Measurements from ENCODE around the gene FOXD2. TPM values are rescaled to one million over a fixed set of nuclear protein-coding genes. Genes with fewer than 3 reads are reported as not detected.

The FOXD2 gene
- total RNA-seq, 2 experiments from 2014 or later: 0.11 to 0.18 TPM

DNA sequence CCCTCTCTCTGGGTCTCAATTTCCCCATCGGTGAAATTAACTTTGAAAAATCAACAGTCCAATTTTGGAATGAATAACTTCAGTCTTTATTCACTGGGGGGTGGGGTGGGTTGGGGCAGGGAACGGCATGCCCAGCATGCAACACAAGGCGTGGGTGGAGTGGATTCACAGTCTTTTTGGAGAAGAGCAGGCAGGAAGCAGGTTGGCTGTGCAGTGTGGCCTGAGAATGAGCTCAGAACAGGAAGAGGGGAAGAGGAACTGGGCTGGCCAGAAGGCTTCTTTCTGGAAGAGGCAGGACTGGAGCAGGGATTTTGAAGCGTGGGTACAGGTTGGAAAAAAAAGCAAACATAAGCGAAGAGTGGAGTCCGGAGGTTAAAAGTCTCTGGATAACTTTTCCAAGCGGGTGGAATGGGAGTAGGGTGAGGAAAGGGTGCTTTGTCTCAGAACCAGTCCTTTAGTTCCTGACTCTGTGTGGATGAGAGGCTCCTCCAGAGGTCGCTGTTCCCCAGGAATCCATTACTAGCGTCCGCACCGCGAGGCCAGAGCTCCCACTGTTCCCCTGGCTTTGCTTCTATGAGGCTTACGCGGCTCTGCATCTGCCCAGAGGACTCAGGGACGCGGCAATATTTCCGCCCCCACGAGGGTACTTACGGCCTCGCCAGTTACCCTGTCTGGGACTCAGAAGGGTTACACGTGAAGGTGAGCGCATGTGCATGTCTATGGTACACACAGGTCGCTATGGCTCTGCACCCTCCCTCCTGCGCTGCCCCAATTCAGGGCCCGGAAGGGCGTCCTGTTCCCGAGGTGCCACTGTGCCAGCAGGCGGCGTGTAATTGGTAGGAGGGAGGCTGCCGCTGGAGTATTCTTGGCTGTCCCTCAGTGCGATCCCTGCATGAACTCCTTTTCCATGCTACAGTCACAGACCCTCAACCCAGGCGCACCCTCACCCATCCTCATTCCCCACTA is 5.5 kb upstream of the FOXD2 start:
- POLR2A ChIA-PET: interaction anchor here (0.9 kb wide), 1 partner anchor 276 kb away, joined by 3 read pairs; no protein-coding TSS in a partner anchor
- H3K27ac Mint-ChIP-seq: no peak overlapping the region
- TF ChIP-seq, protein P1, sequence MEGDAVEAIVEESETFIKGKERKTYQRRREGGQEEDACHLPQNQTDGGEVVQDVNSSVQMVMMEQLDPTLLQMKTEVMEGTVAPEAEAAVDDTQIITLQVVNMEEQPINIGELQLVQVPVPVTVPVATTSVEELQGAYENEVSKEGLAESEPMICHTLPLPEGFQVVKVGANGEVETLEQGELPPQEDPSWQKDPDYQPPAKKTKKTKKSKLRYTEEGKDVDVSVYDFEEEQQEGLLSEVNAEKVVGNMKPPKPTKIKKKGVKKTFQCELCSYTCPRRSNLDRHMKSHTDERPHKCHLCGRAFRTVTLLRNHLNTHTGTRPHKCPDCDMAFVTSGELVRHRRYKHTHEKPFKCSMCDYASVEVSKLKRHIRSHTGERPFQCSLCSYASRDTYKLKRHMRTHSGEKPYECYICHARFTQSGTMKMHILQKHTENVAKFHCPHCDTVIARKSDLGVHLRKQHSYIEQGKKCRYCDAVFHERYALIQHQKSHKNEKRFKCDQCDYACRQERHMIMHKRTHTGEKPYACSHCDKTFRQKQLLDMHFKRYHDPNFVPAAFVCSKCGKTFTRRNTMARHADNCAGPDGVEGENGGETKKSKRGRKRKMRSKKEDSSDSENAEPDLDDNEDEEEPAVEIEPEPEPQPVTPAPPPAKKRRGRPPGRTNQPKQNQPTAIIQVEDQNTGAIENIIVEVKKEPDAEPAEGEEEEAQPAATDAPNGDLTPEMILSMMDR (IDR thresholded peaks at IDR 0.05): peak; percentile 47
- peak overlapping the region; percentile 43 for H3K4me3 Mint-ChIP-seq
- H3K4me1 Mint-ChIP-seq (ENCODE audit: low read depth): peaks cover 44% of the 10 kb centered on the region
- peaks cover 26% of the 10 kb centered on the region for H3K36me3 Mint-ChIP-seq (ENCODE audit: low read depth)
- ATAC-seq (peak; percentile 35), DNase-seq (peak; percentile 78)
- H3K9me3 Mint-ChIP-seq: no peaks in the 10 kb centered on the region
- CTCF ChIA-PET: interaction anchor here (0.6 to 2.6 kb wide), 18 partner anchors 9 to 295 kb away, joined by 3 to 19 read pairs (median 3); no protein-coding TSS in a partner anchor
- peaks cover 38% of the 10 kb centered on the region for H3K27me3 Mint-ChIP-seq
- intact Hi-C loops (cut with micrococcal nuclease): loop anchor here (5.0 kb wide), 1 partner anchor 295 kb away; no protein-coding TSS in a partner anchor

DNA sequence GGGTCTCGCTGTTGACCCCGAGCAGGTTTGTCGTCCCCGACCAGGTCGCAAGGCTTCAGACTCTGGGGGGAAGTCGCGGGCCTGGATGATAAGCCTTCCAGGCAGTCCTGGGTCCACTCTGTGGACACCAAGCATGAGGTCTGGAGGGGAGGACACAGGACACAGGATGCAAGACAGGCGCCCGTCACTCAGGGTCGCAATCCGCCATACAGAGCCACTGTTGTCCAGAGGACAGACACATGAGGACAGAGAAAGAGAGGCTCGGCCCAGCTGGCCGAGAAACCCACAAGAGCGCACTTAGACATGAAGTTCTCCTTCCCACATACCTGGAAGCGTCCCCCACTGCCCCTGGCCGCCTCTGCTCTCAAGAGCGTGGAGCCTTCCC is 4.8 kb upstream of the FOXD2 start:
- ChIA-PET POLR2A (no interaction called here), CTCF (interaction anchor here (0.6 to 6.5 kb wide), 14 partner anchors 10 to 294 kb away, joined by 3 to 125 read pairs (median 3); no protein-coding TSS in a partner anchor)
- TF ChIP-seq, protein P1 (IDR thresholded peaks at IDR 0.05): no peak
- peaks cover 44% of the 10 kb centered on the region for H3K4me1 Mint-ChIP-seq (ENCODE audit: low read depth)
- intact Hi-C loops (cut with micrococcal nuclease): loop anchor here (5.0 kb wide), 1 partner anchor 294 kb away; no protein-coding TSS in a partner anchor
- peaks cover 38% of the 10 kb centered on the region for H3K27me3 Mint-ChIP-seq
- peak overlapping the region; percentile 43 for H3K4me3 Mint-ChIP-seq
- peaks cover 26% of the 10 kb centered on the region for H3K36me3 Mint-ChIP-seq (ENCODE audit: low read depth)
- H3K9me3 Mint-ChIP-seq: no peaks in the 10 kb centered on the region
- H3K27ac Mint-ChIP-seq: no peak overlapping the region
- DNase-seq (no peak), ATAC-seq (no peak)

DNA sequence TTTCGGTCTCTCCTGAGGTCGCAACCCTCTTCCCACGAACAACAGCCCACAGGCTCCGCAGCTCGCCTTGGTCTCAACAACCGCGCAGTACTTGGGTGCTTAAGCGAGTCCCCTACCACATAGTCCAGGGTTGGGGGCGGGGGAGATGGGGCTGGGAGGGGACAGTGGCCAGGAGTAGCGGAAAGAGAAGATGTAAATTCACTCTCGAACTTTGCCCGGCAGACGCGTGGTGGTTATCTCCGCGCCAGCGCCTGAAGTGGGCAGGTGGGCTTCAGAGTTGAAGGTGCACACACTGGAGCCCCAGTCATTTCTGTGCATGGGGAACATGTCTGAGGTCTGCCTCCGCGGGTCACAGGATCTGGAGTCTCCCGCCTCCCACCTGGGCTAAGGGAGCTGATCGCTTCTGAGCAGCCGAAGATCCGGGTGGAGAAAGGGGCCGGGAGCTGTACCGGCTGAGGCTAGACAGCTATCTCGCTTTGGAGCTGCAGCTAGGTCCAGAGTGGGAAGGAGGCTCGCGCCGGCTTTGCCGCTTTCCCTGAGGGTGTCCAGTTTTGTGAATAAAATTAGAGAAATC is 4.3 kb upstream of the FOXD2 start:
- ATAC-seq (no peak), DNase-seq (no peak)
- TF ChIP-seq, protein P1 (IDR thresholded peaks at IDR 0.05): no peak
- Mint-ChIP-seq H3K27me3 (peaks cover 40% of the 10 kb centered on the region), H3K36me3 (ENCODE audit: low read depth) (peaks cover 26% of the 10 kb centered on the region), H3K9me3 (no peaks in the 10 kb centered on the region), H3K4me3 (peak overlapping the region; percentile 15), H3K27ac (no peak overlapping the region), H3K4me1 (ENCODE audit: low read depth) (peaks cover 44% of the 10 kb centered on the region)
- intact Hi-C loops (cut with micrococcal nuclease): loop anchor here (5.0 kb wide), 1 partner anchor 294 kb away; no protein-coding TSS in a partner anchor
- CTCF ChIA-PET: interaction anchor here (1.9 to 6.5 kb wide), 4 partner anchors 13 to 293 kb away, joined by 5 to 125 read pairs (median 31); no protein-coding TSS in a partner anchor
- POLR2A ChIA-PET: no interaction called here

DNA sequence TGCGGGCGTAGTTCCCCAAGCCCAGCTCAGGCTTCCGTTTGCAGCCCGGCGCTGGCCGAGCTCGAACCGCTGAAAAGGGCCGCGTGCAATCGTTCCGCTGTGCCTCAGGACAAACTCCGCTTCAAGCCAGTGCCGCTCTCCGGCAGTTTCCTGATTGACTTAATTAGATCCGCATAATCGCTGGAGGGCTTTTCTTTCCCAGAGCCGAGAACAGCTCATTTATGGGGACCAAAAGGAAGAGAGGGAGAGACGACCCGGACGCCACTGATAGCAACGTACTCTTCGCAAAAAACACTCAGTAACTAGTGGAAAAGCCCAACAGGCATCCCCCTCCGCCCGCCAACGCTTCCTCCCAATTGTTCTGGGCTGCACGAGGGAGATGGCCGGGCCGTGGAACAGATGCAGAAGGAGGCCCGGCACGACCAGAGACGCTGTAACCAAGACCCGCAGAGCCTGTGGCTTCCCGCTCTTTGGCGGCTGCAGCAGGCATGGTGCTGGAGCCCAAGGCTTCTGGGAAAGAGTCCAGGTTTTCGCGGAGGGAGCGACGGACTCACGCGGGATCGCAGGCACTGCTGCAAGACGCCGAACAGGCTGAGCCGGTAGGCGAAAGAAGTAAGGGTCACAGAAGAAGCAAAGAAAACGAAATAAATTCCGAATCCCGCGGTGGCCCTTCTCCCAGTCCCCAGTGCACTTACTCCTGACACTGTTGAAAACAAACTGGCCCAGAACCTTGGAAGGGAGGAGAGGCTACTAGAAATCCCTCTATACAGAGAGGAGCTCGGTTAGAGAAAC is 3.6 kb upstream of the FOXD2 start:
- ATAC-seq (no peak), DNase-seq (no peak)
- ChIA-PET CTCF (interaction anchor here (0.8 to 6.5 kb wide), 10 partner anchors 10 to 292 kb away, joined by 3 to 125 read pairs (median 14); no protein-coding TSS in a partner anchor), POLR2A (no interaction called here)
- Mint-ChIP-seq H3K27me3 (peaks cover 39% of the 10 kb centered on the region), H3K4me3 (peak overlapping the region; percentile 17), H3K9me3 (no peaks in the 10 kb centered on the region), H3K36me3 (ENCODE audit: low read depth) (peaks cover 26% of the 10 kb centered on the region), H3K27ac (no peak overlapping the region), H3K4me1 (ENCODE audit: low read depth) (peaks cover 44% of the 10 kb centered on the region)
- TF ChIP-seq, protein P1 (IDR thresholded peaks at IDR 0.05): no peak
- intact Hi-C loops (cut with micrococcal nuclease): loop anchor here (5.0 kb wide), 1 partner anchor 293 kb away; no protein-coding TSS in a partner anchor
